Common myeloid progenitor, CD34-positive (primary cell): ENCODE measurements around the gene ZCCHC14.

Source experiments
- CTCF ChIA-PET: fragments of 350-600 bp; sonication (Branson Sonifier 250); formaldehyde crosslinking; loops from one replicate; lab custom pipeline; 2021; ENCODE audit warnings: antibody characterized with exemption; lab: Charles Lee
- POLR2A ChIA-PET: fragments of 350-600 bp; sonication (Branson Sonifier 250); formaldehyde crosslinking; loops from one replicate; lab custom pipeline; 2021; ENCODE audit warnings: antibody characterized with exemption; lab: Charles Lee
- DNase-seq, 3 donors: peaks; one replicate each; pipeline versions ENCODE4 v3.0.0 to v3.0.0-alpha.2; 2013
- H3K27ac ChIP-seq, 2 experiments: 1 replicate in 1 of 2; 2 replicates in 1 of 2; pipeline ENCODE4 v1.7.0; 2013; ENCODE audit warnings: inconsistent platforms in 2 of 2, low read length in 2 of 2, mild to moderate bottlenecking in 2 of 2, low read depth in 1 of 2, moderate library complexity in 1 of 2; ENCODE audit not compliant: severe bottlenecking in 2 of 2, insufficient read depth in 1 of 2, poor library complexity in 1 of 2
- H3K27me3 ChIP-seq, 5 experiments: replicated peaks in 2 of 5; 1 replicate in 3 of 5; 2 replicates in 2 of 5; pipeline versions ENCODE4 v1.6.1 to v1.7.0; 2013; ENCODE audit warnings: low read length in 4 of 5, mild to moderate bottlenecking in 2 of 5, moderate library complexity in 2 of 5, inconsistent platforms in 1 of 5; ENCODE audit not compliant: insufficient read depth in 5 of 5, control insufficient read depth in 4 of 5
- H3K36me3 ChIP-seq, 4 experiments: 1 replicate in 2 of 4; 2 replicates in 2 of 4; pipeline versions ENCODE4 v1.6.1 to v1.7.0; 2013; ENCODE audit warnings: low read length in 3 of 4, control low read depth in 1 of 4, mild to moderate bottlenecking in 1 of 4; ENCODE audit not compliant: control insufficient read depth in 4 of 4, insufficient read depth in 4 of 4
- H3K4me1 ChIP-seq, 4 experiments: 1 replicate in 3 of 4; 2 replicates in 1 of 4; pipeline versions ENCODE4 v1.6.1 to v1.7.1; 2013; ENCODE audit warnings: low read length in 3 of 4, mild to moderate bottlenecking in 3 of 4, control low read depth in 1 of 4, inconsistent platforms in 1 of 4, moderate library complexity in 1 of 4; ENCODE audit not compliant: control insufficient read depth in 4 of 4, insufficient read depth in 4 of 4; ENCODE audit errors: control extremely low read depth in 1 of 4
- H3K4me3 ChIP-seq, 7 experiments: 1 replicate in 4 of 7; 2 replicates in 3 of 7; pipeline versions ENCODE4 v1.5.1 to v1.7.0; 2013; ENCODE audit warnings: mild to moderate bottlenecking in 7 of 7, low read length in 6 of 7, moderate library complexity in 6 of 7, inconsistent platforms in 2 of 7, low read depth in 2 of 7, control low read depth in 1 of 7; ENCODE audit not compliant: insufficient read depth in 4 of 7, control insufficient read depth in 1 of 7; ENCODE audit errors: extremely low read depth in 1 of 7
- H3K9me3 ChIP-seq, 5 experiments: 1 replicate in 4 of 5; 2 replicates in 1 of 5; pipeline versions ENCODE4 v1.6.1 to v1.7.1; 2013; ENCODE audit warnings: low read length in 4 of 5, mild to moderate bottlenecking in 2 of 5, inconsistent platforms in 1 of 5, low read depth in 1 of 5, moderate library complexity in 1 of 5; ENCODE audit not compliant: control insufficient read depth in 4 of 5, insufficient read depth in 2 of 5; ENCODE audit errors: control extremely low read depth in 1 of 5
- WGBS: methylation state at CpG from one replicate; pipeline ENCODE4 v1.1.5; 2013; ENCODE audit not compliant: insufficient coverage; 5-methylcytosine and 5-hydroxymethylcytosine counted together

Gene ZCCHC14

DNA sequence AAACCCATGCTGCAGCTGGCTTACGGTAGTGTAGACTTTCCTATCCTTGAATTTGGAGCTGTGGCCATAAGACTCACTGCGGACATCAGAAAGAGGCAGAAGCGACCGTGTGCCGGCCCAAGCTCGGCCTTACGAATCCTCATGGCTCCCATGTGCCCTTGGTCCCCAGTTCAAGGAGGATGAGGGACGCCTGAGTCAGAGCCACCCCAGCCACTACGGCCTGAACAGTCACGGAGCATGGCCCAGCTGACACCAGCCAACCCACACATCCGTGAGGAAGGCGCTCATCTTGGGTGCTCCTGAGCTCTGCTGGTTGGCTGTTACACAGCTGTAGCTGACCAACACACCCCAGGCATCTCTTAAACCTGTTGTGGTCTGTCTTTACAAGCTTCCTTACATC lies 44.0 kb downstream of the ZCCHC14 start:
- Histone ChIP-seq H3K36me3 (peaks cover 2 to 59% (median 25%) of the 10 kb centered on the region in 4 experiments), H3K27ac (no peak overlapping the region), H3K9me3 (peaks cover 0 to 8% (median 2%) of the 10 kb centered on the region in 5 experiments), H3K27me3 (no peaks in the 10 kb centered on the region), H3K4me3 (no peak overlapping the region), H3K4me1 (no peaks in the 10 kb centered on the region)
- ChIA-PET CTCF (interaction anchor here (1.3 to 1.5 kb wide), 3 partner anchors 15 to 187 kb away, joined by 3 to 4 read pairs (median 4); no protein-coding TSS in a partner anchor), POLR2A (no interaction called here)
- no peak for DNase-seq
- 97% methylated on average over 12 of the region's 12 CpGs for WGBS

DNA sequence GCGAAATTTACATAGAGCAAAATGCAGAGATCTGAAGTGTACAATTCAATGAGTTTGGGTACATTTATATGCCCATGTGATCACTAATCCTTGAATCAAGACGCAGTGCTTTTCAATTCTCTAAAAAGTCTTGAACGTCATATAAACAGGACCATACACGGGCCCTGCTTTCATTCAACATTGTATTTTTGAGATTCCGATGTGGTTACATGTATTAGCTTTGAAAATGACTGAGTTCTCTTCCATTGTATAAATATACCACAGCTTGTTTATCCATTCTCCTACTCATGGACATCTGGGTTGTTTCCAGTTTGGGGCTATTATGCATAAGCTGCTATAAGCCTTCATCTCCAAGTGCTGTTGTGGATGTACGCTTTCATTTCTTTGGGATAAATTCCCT lies 45.5 kb downstream of the ZCCHC14 start:
- Histone ChIP-seq H3K36me3 (peaks cover 2 to 47% (median 20%) of the 10 kb centered on the region in 4 experiments), H3K4me3 (no peak overlapping the region), H3K27me3 (no peaks in the 10 kb centered on the region), H3K9me3 (peaks cover 0 to 8% (median 3%) of the 10 kb centered on the region in 5 experiments), H3K27ac (no peak overlapping the region), H3K4me1 (no peaks in the 10 kb centered on the region)
- DNase-seq: no peak
- CTCF ChIA-PET: interaction anchor here (1.1 to 1.5 kb wide), 2 partner anchors 16 to 19 kb away, joined by 4 read pairs; no protein-coding TSS in a partner anchor
- POLR2A ChIA-PET: no interaction called here
- WGBS: 92% methylated on average over 2 of the region's 6 CpGs

DNA sequence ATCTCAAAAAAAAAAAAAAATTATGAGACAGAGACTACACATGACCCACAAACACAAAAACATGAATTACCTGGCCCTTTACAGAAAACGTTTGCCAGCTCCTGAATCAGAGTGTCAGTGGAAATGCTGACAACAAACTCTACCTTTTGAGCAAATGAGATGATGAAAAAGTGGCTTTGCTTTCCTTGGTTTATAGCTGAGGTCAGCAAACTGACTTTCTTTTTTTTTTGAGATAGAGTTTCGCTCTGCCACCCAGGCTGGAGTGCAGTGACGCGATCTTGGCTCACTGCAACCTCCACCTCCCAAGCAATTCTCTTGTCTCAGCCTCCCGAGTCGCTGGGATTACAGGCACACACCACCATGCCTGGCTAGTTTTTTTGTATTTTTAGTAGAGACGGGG lies 46.3 kb downstream of the ZCCHC14 start:
- ChIA-PET CTCF (interaction anchor here (1.0 kb wide), 1 partner anchor 16 kb away, joined by 6 read pairs; no protein-coding TSS in a partner anchor), POLR2A (no interaction called here)
- Histone ChIP-seq H3K9me3 (peaks cover 0 to 8% (median 3%) of the 10 kb centered on the region in 5 experiments), H3K27me3 (no peaks in the 10 kb centered on the region), H3K4me3 (no peak overlapping the region), H3K27ac (no peak overlapping the region), H3K4me1 (no peaks in the 10 kb centered on the region), H3K36me3 (peaks cover 2 to 40% (median 16%) of the 10 kb centered on the region in 4 experiments)
- WGBS: 97% methylated on average over 5 of the region's 7 CpGs
- no peak for DNase-seq

DNA sequence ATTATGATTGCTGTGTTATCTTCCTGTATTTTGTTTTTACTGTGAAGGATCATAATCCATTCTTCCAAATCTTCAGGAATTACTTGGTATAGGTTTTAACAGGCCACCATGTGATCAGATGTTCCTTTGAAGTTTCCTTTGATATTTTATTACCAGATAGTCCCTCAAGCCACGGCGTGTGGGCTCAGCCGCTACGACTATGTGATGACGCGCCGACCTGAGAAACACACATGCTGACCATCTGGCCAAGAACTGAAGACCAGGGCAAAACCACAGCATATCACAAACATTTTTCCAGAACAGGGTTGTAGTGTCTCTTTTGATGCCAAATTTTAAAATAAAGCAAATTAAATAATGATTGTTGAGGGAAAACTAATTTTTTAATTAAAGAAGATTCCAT lies 47.3 kb downstream of the ZCCHC14 start:
- 97% methylated on average over 7 of the region's 7 CpGs for WGBS
- H3K4me3 ChIP-seq: no peak overlapping the region
- CTCF ChIA-PET: interaction anchor here (1.0 kb wide), 1 partner anchor 15 kb away, joined by 6 read pairs; no protein-coding TSS in a partner anchor

DNA sequence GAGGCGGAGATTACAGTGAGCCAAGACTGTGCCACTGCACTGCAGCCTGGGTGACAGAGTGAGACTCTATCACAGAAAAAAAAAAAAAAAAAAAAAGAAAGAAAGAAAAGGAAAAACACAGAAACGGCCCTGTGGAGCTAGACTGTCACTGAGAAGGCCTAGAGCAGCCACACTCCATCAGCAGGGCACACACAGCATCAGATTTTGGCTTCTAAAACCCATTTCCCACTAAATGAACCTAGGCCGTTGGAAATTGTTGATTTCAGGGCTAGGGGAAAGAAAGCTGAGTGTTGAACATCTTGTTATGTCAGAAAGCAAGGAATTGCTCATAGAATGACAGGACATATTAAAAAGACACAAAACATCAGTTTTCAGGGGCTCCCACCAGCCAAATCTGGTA lies 48.9 kb downstream of the ZCCHC14 start:
- Histone ChIP-seq H3K4me3 (no peak overlapping the region), H3K36me3 (peaks cover 2 to 36% (median 15%) of the 10 kb centered on the region in 4 experiments), H3K9me3 (peaks cover 0 to 8% (median 3%) of the 10 kb centered on the region in 5 experiments), H3K27me3 (no peaks in the 10 kb centered on the region), H3K27ac (no peak overlapping the region), H3K4me1 (no peaks in the 10 kb centered on the region)
- ChIA-PET CTCF (interaction anchor here (0.6 to 1.5 kb wide), 4 partner anchors 8 to 60 kb away, joined by 3 to 4 read pairs (median 3); no protein-coding TSS in a partner anchor), POLR2A (no interaction called here)
- DNase-seq: no peak
- WGBS: no CpG with 5 or more reads among the region's 3 CpGs

More for the DNA sequence above, 47.3 kb downstream of the ZCCHC14 start:
- Histone ChIP-seq H3K27me3 (no peaks in the 10 kb centered on the region), H3K4me1 (no peaks in the 10 kb centered on the region), H3K9me3 (peaks cover 0 to 8% (median 3%) of the 10 kb centered on the region in 5 experiments), H3K36me3 (peaks cover 2 to 39% (median 16%) of the 10 kb centered on the region in 4 experiments), H3K27ac (no peak overlapping the region)
- no peak for DNase-seq
- POLR2A ChIA-PET: no interaction called here

DNA sequence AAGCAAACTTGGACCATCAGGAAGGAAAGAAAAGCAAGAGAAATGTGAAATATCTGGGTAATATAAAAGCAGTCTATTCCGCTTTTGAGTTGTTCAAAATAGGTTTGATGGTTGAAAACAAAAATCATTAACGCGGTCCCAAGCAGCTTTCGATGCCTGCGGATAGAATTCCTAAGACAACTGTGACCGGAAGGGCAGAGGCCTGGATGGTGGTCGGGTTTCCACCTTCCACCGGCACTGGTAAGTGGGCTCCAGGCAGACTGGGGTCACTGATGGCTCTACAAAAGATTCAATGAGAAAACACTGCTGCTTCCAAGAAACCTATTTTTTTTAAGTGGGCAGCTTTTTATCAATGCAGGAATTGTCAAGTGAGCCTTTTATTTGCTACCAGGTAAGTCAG lies 49.8 kb downstream of the ZCCHC14 start:
- H3K4me3 ChIP-seq: no peak overlapping the region
- WGBS: 100% methylated on average over 7 of the region's 8 CpGs
- peaks cover 0 to 8% (median 3%) of the 10 kb centered on the region in 5 experiments for H3K9me3 ChIP-seq
- DNase-seq: no peak
- H3K36me3 ChIP-seq: peaks cover 2 to 28% (median 11%) of the 10 kb centered on the region in 4 experiments
- ChIA-PET CTCF (no interaction called here), POLR2A (no interaction called here)
- H3K27ac ChIP-seq: no peak overlapping the region
- no peaks in the 10 kb centered on the region for H3K27me3 ChIP-seq
- H3K4me1 ChIP-seq: no peaks in the 10 kb centered on the region

DNA sequence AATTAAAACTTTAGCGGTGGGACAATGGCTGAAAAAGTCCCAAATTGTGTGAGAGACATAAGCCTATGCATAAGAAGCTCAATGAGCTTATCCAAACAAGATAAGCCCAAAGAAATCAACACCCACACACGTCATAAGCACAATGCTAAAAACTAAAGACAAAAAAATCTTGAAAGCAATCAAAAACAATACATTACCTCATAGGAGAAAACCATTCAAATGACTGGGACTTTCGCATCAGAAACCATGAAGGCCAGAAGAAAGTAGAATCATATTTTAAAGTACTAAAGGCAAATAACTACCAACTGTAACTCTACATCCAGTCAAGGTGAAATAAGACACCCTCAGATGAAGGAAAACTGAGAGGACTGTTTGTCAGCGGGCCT lies 50.2 kb downstream of the ZCCHC14 start:
- no peaks in the 10 kb centered on the region for H3K4me1 ChIP-seq
- no peaks in the 10 kb centered on the region for H3K27me3 ChIP-seq
- DNase-seq: no peak
- ChIA-PET POLR2A (no interaction called here), CTCF (interaction anchor here (1.2 kb wide), 1 partner anchor 24 kb away, joined by 3 read pairs; no protein-coding TSS in a partner anchor)
- peaks cover 0 to 8% (median 3%) of the 10 kb centered on the region in 5 experiments for H3K9me3 ChIP-seq
- no peak overlapping the region for H3K27ac ChIP-seq
- no peak overlapping the region for H3K4me3 ChIP-seq
- WGBS: 100% methylated on average over 2 of the region's 4 CpGs
- peaks cover 2 to 23% (median 9%) of the 10 kb centered on the region in 4 experiments for H3K36me3 ChIP-seq
